HG03460 (cell line): ENCODE results near the gene CKS1B.
A peak's percentile ranks its signal among the peaks of the same experiment; 100 is the strongest.

Source experiments
- ATAC-seq: cut with Tn5 transposase; IDR thresholded peaks from one replicate; pipeline ENCODE4 v1.9.1; 2021; ENCODE audit not compliant: unreplicated experiment

Gene CKS1B

GRCh38 chr1:154974102-154974807 lies at the start of gene CKS1B:
CKS1B (plus strand) TSS chr1:154974681; CDS start chr1:154974746, 65 bp downstream.
- peak; percentile 68 for ATAC-seq

GRCh38 chr1:154925335-154926170 lies 48.9 kb upstream of the CKS1B start:
- ATAC-seq, result no peak

- no peak for ATAC-seq
Observed at GRCh38 chr1:154926201-154926600, 48.3 kb upstream of the CKS1B start.

GRCh38 chr1:154931940-154932487 lies 42.5 kb upstream of the CKS1B start:
- ATAC-seq, result no peak

GRCh38 chr1:154934358-154934948 lies 40.0 kb upstream of the CKS1B start:
- no peak for ATAC-seq

- no peak for ATAC-seq
Observed at GRCh38 chr1:154935749-154936554, 38.5 kb upstream of the CKS1B start.

GRCh38 chr1:154936555-154937084 lies 37.9 kb upstream of the CKS1B start, which contains the start of gene PMVK:
PMVK (minus strand) TSS chr1:154936719; CDS start chr1:154936685, 34 bp downstream.
- ATAC-seq, result peak; percentile 72

GRCh38 chr1:154937085-154937987 lies 37.1 kb upstream of the CKS1B start:
- ATAC-seq, result peak; percentile 45

GRCh38 chr1:154937988-154938386 lies 36.5 kb upstream of the CKS1B start:
- no peak for ATAC-seq

GRCh38 chr1:154938604-154939399 lies 35.7 kb upstream of the CKS1B start:
- ATAC-seq, result no peak

- no peak for ATAC-seq
Observed at GRCh38 chr1:154940213-154940560, 34.3 kb upstream of the CKS1B start.

- ATAC-seq, result no peak
Observed at GRCh38 chr1:154940651-154941194, 33.8 kb upstream of the CKS1B start.

GRCh38 chr1:154941333-154942013 lies 33.0 kb upstream of the CKS1B start:
- no peak for ATAC-seq

- no peak for ATAC-seq
Observed at GRCh38 chr1:154943649-154944400, 30.7 kb upstream of the CKS1B start.

GRCh38 chr1:154944401-154945159 lies 29.9 kb upstream of the CKS1B start:
- ATAC-seq, result no peak
